NCI-H1417 treated with DMSO at 0.1 percent for 48 hours (cell line): Measurements from ENCODE around the gene LYPD5.
"Not testable (repeated sequence)": the region's sequence is repeated elsewhere in the genome, so short reads cannot be mapped to it uniquely, and the experiment has no call there.

Experiments used
- DNase-seq: peaks from one replicate; lab custom pipeline; 2025; lab: John Stamatoyannopoulos, UW

Gene LYPD5

GRCh38 chr19:43778651-43779050, 23.6 kb downstream of the LYPD5 start:
- DNase-seq: peak; percentile 77

- DNase-seq: no peak
Observed at GRCh38 chr19:43777163-43777695, 25.0 kb downstream of the LYPD5 start.

- no peak for DNase-seq
Observed at GRCh38 chr19:43776286-43776685, 26.0 kb downstream of the LYPD5 start.

- DNase-seq: no peak
Observed at GRCh38 chr19:43775299-43775890, 26.9 kb downstream of the LYPD5 start.

- DNase-seq: not testable (repeated sequence)
Observed at GRCh38 chr19:43774940-43775258, 27.3 kb downstream of the LYPD5 start.

GRCh38 chr19:43774103-43774939, 27.9 kb downstream of the LYPD5 start:
- no peak for DNase-seq

GRCh38 chr19:43773725-43774102, 28.5 kb downstream of the LYPD5 start:
- DNase-seq: no peak

- DNase-seq: no peak
Observed at GRCh38 chr19:43769256-43769655, 33.0 kb downstream of the LYPD5 start.

GRCh38 chr19:43768273-43769050, 33.8 kb downstream of the LYPD5 start:
- no peak for DNase-seq

- no peak for DNase-seq
Observed at GRCh38 chr19:43767818-43768217, 34.4 kb downstream of the LYPD5 start.

- DNase-seq: no peak
Observed at GRCh38 chr19:43767316-43767715, 34.9 kb downstream of the LYPD5 start.

GRCh38 chr19:43766755-43767043, 35.5 kb downstream of the LYPD5 start:
- DNase-seq: no peak

GRCh38 chr19:43765109-43765876, 37.0 kb downstream of the LYPD5 start:
- no peak for DNase-seq

- DNase-seq: not testable (repeated sequence)
Observed at GRCh38 chr19:43764684-43765083, 37.6 kb downstream of the LYPD5 start.

- no peak for DNase-seq
Observed at GRCh38 chr19:43763473-43763939, 38.7 kb downstream of the LYPD5 start.

GRCh38 chr19:43762814-43763213, 39.4 kb downstream of the LYPD5 start:
- DNase-seq: no peak

GRCh38 chr19:43760941-43761340, 41.3 kb downstream of the LYPD5 start:
- DNase-seq: no peak

- DNase-seq: no peak
Observed at GRCh38 chr19:43759515-43759914, 42.7 kb downstream of the LYPD5 start.

- DNase-seq: peak; percentile 19
Observed at GRCh38 chr19:43755256-43755801, 46.9 kb downstream of the LYPD5 start.

GRCh38 chr19:43754503-43755255, 47.6 kb downstream of the LYPD5 start, which contains the start of gene SMG9:
Gene SMG9 (minus strand): TSS chr19:43754962. CDS start chr19:43750741, 4,221 bp downstream.
- DNase-seq: peak; percentile 82

GRCh38 chr19:43754253-43754502, 48.1 kb downstream of the LYPD5 start:
- no peak for DNase-seq
